ENCODE measurements around the gene KREMEN2. TPM values are rescaled to one million over a fixed set of nuclear protein-coding genes. Genes with fewer than 3 reads are reported as not detected.

KREMEN2 gene
- total and polyA plus RNA-seq, 2 of the 13 experiments (the other 11 are each of a cell fraction or from before 2014, with no cell fraction given) = 0.48 to 1.2 TPM

DNA sequence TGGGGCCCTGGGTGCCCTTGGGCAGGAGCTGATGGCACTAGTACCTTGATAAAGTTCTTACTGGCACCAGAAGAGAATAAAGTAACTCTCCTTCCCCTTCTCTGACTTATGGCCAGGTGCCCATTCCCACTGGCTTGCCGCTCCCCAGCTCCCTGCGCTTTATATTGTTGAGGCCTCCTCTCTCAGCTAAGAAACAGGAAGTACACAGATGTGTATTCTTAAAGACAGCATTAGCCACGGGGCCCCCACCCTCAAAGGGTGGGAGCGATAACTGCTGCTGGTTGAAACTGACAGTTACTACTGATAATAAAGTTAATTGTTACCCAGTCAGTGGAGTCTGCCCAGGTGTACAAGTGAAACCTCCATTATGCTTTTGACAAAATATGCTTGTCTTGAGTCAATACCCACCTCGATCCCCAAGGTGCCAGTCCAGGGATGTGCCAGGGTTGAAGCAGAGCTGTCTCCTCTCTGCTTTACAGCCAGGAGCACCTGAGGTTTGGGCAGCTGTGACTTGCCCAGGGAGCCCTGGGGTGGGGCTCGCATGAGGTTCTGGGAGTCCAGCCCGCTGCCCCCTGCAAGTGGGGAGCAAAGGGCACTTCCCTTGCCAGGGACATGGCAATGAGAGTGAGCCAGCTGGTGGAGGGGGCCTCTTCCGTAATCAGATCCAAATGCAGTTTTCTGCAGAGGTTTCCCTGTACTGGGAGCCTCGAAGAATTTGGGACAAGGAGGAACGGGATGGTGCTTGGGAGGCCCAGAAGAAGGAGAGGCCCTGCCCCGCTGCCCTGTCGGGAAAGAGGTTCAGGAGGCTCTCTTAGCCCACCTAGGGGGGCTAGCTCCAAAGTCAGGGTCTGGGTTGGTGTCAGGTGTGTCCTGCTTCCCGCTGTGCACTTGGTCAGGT, 43.2 kb downstream of the KREMEN2 start (continued):
- no peak for TF ChIP-seq REST (IDR thresholded peaks at IDR 0.05; ENCODE audit: borderline replicate concordance in 1 of 2, low read depth in 1 of 2, low read length in 2 of 2)
- TF ChIP-seq, protein P1, sequence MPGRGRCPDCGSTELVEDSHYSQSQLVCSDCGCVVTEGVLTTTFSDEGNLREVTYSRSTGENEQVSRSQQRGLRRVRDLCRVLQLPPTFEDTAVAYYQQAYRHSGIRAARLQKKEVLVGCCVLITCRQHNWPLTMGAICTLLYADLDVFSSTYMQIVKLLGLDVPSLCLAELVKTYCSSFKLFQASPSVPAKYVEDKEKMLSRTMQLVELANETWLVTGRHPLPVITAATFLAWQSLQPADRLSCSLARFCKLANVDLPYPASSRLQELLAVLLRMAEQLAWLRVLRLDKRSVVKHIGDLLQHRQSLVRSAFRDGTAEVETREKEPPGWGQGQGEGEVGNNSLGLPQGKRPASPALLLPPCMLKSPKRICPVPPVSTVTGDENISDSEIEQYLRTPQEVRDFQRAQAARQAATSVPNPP (CRISPR knock-in tag; IDR thresholded peaks at IDR 0.05) = no peak
- TF ChIP-seq ZNF460 (CRISPR knock-in tag; IDR thresholded peaks at IDR 0.05; ENCODE audit: borderline replicate concordance) = no peak
- TF ChIP-seq PHF8 (CRISPR knock-in tag; IDR thresholded peaks at IDR 0.05) = no peak
- TF ChIP-seq ZFY (CRISPR knock-in tag; IDR thresholded peaks at IDR 0.05) = no peak
- TF ChIP-seq, protein P2, sequence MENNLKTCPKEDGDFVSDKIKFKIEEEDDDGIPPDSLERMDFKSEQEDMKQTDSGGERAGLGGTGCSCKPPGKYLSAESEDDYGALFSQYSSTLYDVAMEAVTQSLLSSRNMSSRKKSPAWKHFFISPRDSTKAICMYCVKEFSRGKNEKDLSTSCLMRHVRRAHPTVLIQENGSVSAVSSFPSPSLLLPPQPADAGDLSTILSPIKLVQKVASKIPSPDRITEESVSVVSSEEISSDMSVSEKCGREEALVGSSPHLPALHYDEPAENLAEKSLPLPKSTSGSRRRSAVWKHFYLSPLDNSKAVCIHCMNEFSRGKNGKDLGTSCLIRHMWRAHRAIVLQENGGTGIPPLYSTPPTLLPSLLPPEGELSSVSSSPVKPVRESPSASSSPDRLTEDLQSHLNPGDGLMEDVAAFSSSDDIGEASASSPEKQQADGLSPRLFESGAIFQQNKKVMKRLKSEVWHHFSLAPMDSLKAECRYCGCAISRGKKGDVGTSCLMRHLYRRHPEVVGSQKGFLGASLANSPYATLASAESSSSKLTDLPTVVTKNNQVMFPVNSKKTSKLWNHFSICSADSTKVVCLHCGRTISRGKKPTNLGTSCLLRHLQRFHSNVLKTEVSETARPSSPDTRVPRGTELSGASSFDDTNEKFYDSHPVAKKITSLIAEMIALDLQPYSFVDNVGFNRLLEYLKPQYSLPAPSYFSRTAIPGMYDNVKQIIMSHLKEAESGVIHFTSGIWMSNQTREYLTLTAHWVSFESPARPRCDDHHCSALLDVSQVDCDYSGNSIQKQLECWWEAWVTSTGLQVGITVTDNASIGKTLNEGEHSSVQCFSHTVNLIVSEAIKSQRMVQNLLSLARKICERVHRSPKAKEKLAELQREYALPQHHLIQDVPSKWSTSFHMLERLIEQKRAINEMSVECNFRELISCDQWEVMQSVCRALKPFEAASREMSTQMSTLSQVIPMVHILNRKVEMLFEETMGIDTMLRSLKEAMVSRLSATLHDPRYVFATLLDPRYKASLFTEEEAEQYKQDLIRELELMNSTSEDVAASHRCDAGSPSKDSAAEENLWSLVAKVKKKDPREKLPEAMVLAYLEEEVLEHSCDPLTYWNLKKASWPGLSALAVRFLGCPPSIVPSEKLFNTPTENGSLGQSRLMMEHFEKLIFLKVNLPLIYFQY (CRISPR knock-in tag; IDR thresholded peaks at IDR 0.05; ENCODE audit: borderline replicate concordance) = no peak
- TF ChIP-seq SALL1 (CRISPR knock-in tag; IDR thresholded peaks at IDR 0.05) = peak; percentile 33; the same call in 1 of the 2 replicates
- TF ChIP-seq SYNCRIP (IDR thresholded peaks at IDR 0.05; ENCODE audit: insufficient read depth, low read depth, low read length) = no peak
- TF ChIP-seq ELF3 (CRISPR knock-in tag; IDR thresholded peaks at IDR 0.05) = peak; percentile 27; the same call in 1 of the 2 replicates
- no peak for TF ChIP-seq AHR (CRISPR knock-in tag; IDR thresholded peaks at IDR 0.05)
- TF ChIP-seq MTF1 (CRISPR knock-in tag; IDR thresholded peaks at IDR 0.05) = no peak
- no peak for TF ChIP-seq CEBPB (IDR thresholded peaks at IDR 0.05; ENCODE audit: borderline replicate concordance, low read depth, low read length)
- TF ChIP-seq, protein P3, sequence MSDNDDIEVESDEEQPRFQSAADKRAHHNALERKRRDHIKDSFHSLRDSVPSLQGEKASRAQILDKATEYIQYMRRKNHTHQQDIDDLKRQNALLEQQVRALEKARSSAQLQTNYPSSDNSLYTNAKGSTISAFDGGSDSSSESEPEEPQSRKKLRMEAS (IDR thresholded peaks at IDR 0.05) = peak; percentile 38; the same call in 1 of the 2 replicates
- no peak for TF ChIP-seq PAX8 (CRISPR knock-in tag; IDR thresholded peaks at IDR 0.05; ENCODE audit: borderline replicate concordance)
- TF ChIP-seq, protein P4, sequence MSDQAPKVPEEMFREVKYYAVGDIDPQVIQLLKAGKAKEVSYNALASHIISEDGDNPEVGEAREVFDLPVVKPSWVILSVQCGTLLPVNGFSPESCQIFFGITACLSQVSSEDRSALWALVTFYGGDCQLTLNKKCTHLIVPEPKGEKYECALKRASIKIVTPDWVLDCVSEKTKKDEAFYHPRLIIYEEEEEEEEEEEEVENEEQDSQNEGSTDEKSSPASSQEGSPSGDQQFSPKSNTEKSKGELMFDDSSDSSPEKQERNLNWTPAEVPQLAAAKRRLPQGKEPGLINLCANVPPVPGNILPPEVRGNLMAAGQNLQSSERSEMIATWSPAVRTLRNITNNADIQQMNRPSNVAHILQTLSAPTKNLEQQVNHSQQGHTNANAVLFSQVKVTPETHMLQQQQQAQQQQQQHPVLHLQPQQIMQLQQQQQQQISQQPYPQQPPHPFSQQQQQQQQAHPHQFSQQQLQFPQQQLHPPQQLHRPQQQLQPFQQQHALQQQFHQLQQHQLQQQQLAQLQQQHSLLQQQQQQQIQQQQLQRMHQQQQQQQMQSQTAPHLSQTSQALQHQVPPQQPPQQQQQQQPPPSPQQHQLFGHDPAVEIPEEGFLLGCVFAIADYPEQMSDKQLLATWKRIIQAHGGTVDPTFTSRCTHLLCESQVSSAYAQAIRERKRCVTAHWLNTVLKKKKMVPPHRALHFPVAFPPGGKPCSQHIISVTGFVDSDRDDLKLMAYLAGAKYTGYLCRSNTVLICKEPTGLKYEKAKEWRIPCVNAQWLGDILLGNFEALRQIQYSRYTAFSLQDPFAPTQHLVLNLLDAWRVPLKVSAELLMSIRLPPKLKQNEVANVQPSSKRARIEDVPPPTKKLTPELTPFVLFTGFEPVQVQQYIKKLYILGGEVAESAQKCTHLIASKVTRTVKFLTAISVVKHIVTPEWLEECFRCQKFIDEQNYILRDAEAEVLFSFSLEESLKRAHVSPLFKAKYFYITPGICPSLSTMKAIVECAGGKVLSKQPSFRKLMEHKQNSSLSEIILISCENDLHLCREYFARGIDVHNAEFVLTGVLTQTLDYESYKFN (CRISPR knock-in tag; conservative IDR thresholded peaks at IDR 0.05) = peak; percentile 72

All from HepG2 (cell line).